Activated CD4-positive, alpha-beta T cell treated with anti-CD3 and anti-CD28 coated beads for 36 hours (primary cell): ENCODE results near the gene MSANTD2. TPM values are rescaled to one million over a fixed set of nuclear protein-coding genes. Genes with fewer than 3 reads are reported as not detected.

Experiments
- ATAC-seq: fragments of 200-7000 bp; cut with Tn5 transposase; one replicate; pipeline ENCODE4 v1.10.0; 2021; ENCODE audit warnings: mild to moderate bottlenecking, moderate library complexity
- CTCF ChIA-PET: fragments of 350-600 bp; sonication (Branson Sonifier 250); formaldehyde crosslinking; loops from one replicate; lab custom pipeline; 2021; ENCODE audit warnings: antibody characterized with exemption; lab: Charles Lee
- POLR2A ChIA-PET: fragments of 350-600 bp; sonication (Branson Sonifier 250); formaldehyde crosslinking; loops from one replicate; lab custom pipeline; 2021; ENCODE audit warnings: antibody characterized with exemption, inconsistent platforms; lab: Charles Lee
- DNase-seq: peaks from one replicate; pipeline ENCODE4 v3.0.0-alpha.2; 2020
- H3K27ac Mint-ChIP-seq: one replicate; pipeline ENCODE4 v1.8.0; 2021; ENCODE audit warnings: mixed read lengths
- H3K27me3 Mint-ChIP-seq: one replicate; pipeline ENCODE4 v1.8.0; 2021; ENCODE audit warnings: mixed read lengths
- H3K36me3 Mint-ChIP-seq: one replicate; pipeline ENCODE4 v1.8.0; 2021; ENCODE audit warnings: low read depth, mixed read lengths
- H3K4me1 Mint-ChIP-seq: one replicate; pipeline ENCODE4 v1.8.0; 2021; ENCODE audit warnings: mixed read lengths
- H3K4me3 Mint-ChIP-seq: one replicate; pipeline ENCODE4 v1.8.0; 2021; ENCODE audit warnings: mild to moderate bottlenecking, moderate library complexity, mixed read lengths
- H3K9me3 Mint-ChIP-seq: one replicate; pipeline ENCODE4 v1.8.0; 2021; ENCODE audit warnings: low read depth, mixed read lengths
- intact Hi-C, 2 experiments: fragments of 100-400 bp; cut with DNase I in 1 of 2; cut with micrococcal nuclease in 1 of 2; formaldehyde crosslinking; loops; one replicate each; pipeline versions ENCODE4 v1.14.2 to v1.15.1; 2022 to 2024; cut with DNase I, micrococcal nuclease
- total RNA-seq, 2 experiments: library from RNA; stranded (reverse); gene quantifications; one replicate each; pipeline ENCODE4 v1.2.3, GENCODE V29; 2021

MSANTD2 gene
- total RNA-seq, 2 experiments from 2014 or later: 6.9 to 8.6 TPM

- H3K4me3 Mint-ChIP-seq: no peak overlapping the region
- ChIA-PET CTCF (interaction anchor here (0.5 to 3.8 kb wide), 5 partner anchors 9 to 140 kb away, joined by 3 to 20 read pairs (median 3); no protein-coding TSS in a partner anchor), POLR2A (no interaction called here)
- H3K4me1 Mint-ChIP-seq: peaks cover 9% of the 10 kb centered on the region
- DNase-seq: no peak
- no peak overlapping the region for H3K27ac Mint-ChIP-seq
- intact Hi-C loops: no loop called here
- no peaks in the 10 kb centered on the region for H3K36me3 Mint-ChIP-seq
- ATAC-seq: no peak
- H3K9me3 Mint-ChIP-seq: no peaks in the 10 kb centered on the region
- H3K27me3 Mint-ChIP-seq: peaks cover 2% of the 10 kb centered on the region
These were observed 62.4 kb downstream of the MSANTD2 start for GRCh38 chr11:124737638-124738305.

DNA sequence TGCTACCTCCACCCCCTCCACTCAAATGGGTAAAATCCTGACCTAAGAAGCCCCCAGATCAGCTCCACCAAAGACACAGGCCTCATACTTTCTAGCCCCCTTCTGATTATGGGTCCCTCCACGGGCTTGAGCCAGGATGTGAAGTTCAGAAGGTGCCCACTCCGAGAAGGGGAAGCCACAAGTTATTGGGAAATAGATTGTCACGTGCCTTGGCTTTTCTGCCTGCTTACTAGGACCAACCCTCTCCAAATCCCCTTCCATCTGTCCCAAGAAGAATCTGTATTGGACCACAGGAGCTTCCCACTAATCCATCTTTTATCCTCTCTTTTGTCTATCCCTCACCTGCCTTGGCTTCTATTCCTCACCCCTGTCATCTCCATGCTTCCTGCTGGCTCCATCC lies 63.5 kb downstream of the MSANTD2 start:
- intact Hi-C loops: no loop called here
- Mint-ChIP-seq H3K27me3 (no peaks in the 10 kb centered on the region), H3K9me3 (no peaks in the 10 kb centered on the region), H3K4me1 (peaks cover 9% of the 10 kb centered on the region), H3K27ac (no peak overlapping the region), H3K4me3 (no peak overlapping the region), H3K36me3 (no peaks in the 10 kb centered on the region)
- ATAC-seq (no peak), DNase-seq (no peak)
- ChIA-PET POLR2A (no interaction called here), CTCF (interaction anchor here (0.6 to 1.5 kb wide), 2 partner anchors 100 to 250 kb away, joined by 3 read pairs; no protein-coding TSS in a partner anchor)

- no peaks in the 10 kb centered on the region for H3K4me1 Mint-ChIP-seq
- intact Hi-C loops: no loop called here
- no peaks in the 10 kb centered on the region for H3K9me3 Mint-ChIP-seq
- ChIA-PET POLR2A (no interaction called here), CTCF (interaction anchor here (1.0 to 2.5 kb wide), 5 partner anchors 9 to 63 kb away, joined by 4 to 9 read pairs (median 5); no protein-coding TSS in a partner anchor)
- DNase-seq (no peak), ATAC-seq (no peak)
- no peak overlapping the region for H3K27ac Mint-ChIP-seq
- H3K4me3 Mint-ChIP-seq: no peak overlapping the region
- no peaks in the 10 kb centered on the region for H3K36me3 Mint-ChIP-seq
- H3K27me3 Mint-ChIP-seq: no peaks in the 10 kb centered on the region
These were observed 68.0 kb downstream of the MSANTD2 start for GRCh38 chr11:124732230-124732629.

DNA sequence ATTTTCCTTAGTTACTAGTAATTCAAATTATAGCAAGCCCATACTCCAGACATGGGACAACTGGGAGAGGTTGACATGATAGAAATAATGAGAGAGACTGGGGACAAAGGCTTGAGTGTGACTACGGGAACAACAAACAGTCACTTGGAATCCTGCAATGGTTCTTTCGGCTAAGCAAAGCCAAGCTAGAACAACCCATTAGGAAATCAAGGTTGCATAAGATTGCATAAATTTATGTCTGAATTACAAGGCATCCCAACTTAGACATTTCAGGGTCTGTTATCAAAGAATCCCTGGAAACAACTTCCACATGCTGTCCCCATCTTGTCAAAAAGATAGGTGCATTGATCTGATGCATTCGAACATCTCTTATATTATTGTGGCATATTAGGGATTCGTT lies 70.6 kb downstream of the MSANTD2 start:
- H3K27ac Mint-ChIP-seq: no peak overlapping the region
- H3K9me3 Mint-ChIP-seq: no peaks in the 10 kb centered on the region
- H3K4me3 Mint-ChIP-seq: no peak overlapping the region
- H3K4me1 Mint-ChIP-seq: peaks cover 9% of the 10 kb centered on the region
- ATAC-seq (no peak), DNase-seq (no peak)
- intact Hi-C loops: no loop called here
- no peaks in the 10 kb centered on the region for H3K36me3 Mint-ChIP-seq
- CTCF ChIA-PET: interaction anchor here (0.8 to 2.0 kb wide), 2 partner anchors 17 to 52 kb away, joined by 3 to 5 read pairs; no protein-coding TSS in a partner anchor
- POLR2A ChIA-PET: no interaction called here
- peaks cover 5% of the 10 kb centered on the region for H3K27me3 Mint-ChIP-seq

- no peak for ATAC-seq
- no peaks in the 10 kb centered on the region for H3K9me3 Mint-ChIP-seq
These were observed 72.1 kb downstream of the MSANTD2 start for GRCh38 chr11:124728134-124728533.

DNA sequence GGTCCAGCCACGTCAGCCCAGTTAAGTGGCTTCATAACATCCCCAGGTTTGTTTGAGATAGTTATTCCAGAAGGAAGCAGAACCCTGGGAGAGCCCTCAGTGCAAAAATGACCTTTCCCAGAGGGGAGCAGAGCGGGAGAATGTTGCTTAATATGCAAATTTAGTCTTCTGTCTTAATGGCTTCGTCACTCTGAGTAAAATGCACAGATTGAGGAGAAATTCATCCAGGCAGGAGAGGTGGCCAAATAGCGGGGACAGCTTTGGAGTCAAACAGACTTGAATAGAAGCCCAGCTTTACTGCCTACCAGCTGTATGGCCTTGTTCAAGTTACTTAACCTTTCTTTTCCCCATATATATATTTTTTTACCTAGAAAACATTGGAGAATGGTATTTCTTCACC lies 72.7 kb downstream of the MSANTD2 start:
- H3K27ac Mint-ChIP-seq: no peak overlapping the region
- H3K27me3 Mint-ChIP-seq: peaks cover 12% of the 10 kb centered on the region
- ChIA-PET CTCF (interaction anchor here (1.5 kb wide), 1 partner anchor 28 kb away, joined by 4 read pairs; no protein-coding TSS in a partner anchor), POLR2A (no interaction called here)
- ATAC-seq (no peak), DNase-seq (no peak)
- H3K4me1 Mint-ChIP-seq: peaks cover 13% of the 10 kb centered on the region
- H3K9me3 Mint-ChIP-seq: no peaks in the 10 kb centered on the region
- H3K36me3 Mint-ChIP-seq: no peaks in the 10 kb centered on the region
- intact Hi-C loops: no loop called here
- H3K4me3 Mint-ChIP-seq: no peak overlapping the region

More at GRCh38 chr11:124728134-124728533, 72.1 kb downstream of the MSANTD2 start:
- Mint-ChIP-seq H3K4me1 (peaks cover 9% of the 10 kb centered on the region), H3K4me3 (no peak overlapping the region), H3K27me3 (peaks cover 5% of the 10 kb centered on the region), H3K27ac (no peak overlapping the region), H3K36me3 (no peaks in the 10 kb centered on the region)
- DNase-seq: no peak
- CTCF ChIA-PET: interaction anchor here (1.5 kb wide), 1 partner anchor 27 kb away, joined by 4 read pairs; no protein-coding TSS in a partner anchor
- intact Hi-C loops: no loop called here
- POLR2A ChIA-PET: no interaction called here

- POLR2A ChIA-PET: no interaction called here
- Mint-ChIP-seq H3K4me1 (peaks cover 13% of the 10 kb centered on the region), H3K27ac (no peak overlapping the region), H3K4me3 (no peak overlapping the region), H3K36me3 (no peaks in the 10 kb centered on the region), H3K9me3 (no peaks in the 10 kb centered on the region), H3K27me3 (peaks cover 12% of the 10 kb centered on the region)
- ATAC-seq (no peak), DNase-seq (no peak)
- CTCF ChIA-PET: no interaction called here
- intact Hi-C loops: no loop called here
These were observed 74.5 kb downstream of the MSANTD2 start for GRCh38 chr11:124725719-124726105.

GRCh38 chr11:124724979-124725718 lies 75.1 kb downstream of the MSANTD2 start:
- no peaks in the 10 kb centered on the region for H3K36me3 Mint-ChIP-seq
- no peaks in the 10 kb centered on the region for H3K9me3 Mint-ChIP-seq
- ATAC-seq (no peak), DNase-seq (no peak)
- peaks cover 13% of the 10 kb centered on the region for H3K4me1 Mint-ChIP-seq
- POLR2A ChIA-PET: no interaction called here
- no peak overlapping the region for H3K4me3 Mint-ChIP-seq
- no peak overlapping the region for H3K27ac Mint-ChIP-seq
- intact Hi-C loops: no loop called here
- CTCF ChIA-PET: interaction anchor here (0.7 to 1.0 kb wide), 2 partner anchors 31 to 46 kb away, joined by 3 read pairs; no protein-coding TSS in a partner anchor
- H3K27me3 Mint-ChIP-seq: peaks cover 12% of the 10 kb centered on the region

DNA sequence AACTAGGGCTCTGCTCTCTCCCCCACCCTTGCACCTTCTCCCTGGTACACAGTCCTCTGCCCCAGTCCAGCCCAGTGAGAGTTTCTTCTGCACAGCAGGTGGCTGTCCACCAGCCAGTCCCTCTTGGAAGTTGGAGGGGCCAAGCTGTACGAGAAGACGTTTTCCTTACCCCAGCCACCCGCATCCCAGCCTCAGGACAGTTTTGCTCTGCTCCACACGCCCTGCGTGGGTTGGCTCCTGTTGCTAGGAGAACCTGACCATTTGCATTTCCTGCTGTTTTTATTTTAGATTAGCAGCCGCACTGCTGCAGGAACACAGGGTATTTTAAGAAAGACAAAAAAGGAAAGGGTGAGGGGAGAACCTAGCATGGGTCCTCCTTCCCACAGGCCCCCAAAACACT lies 78.0 kb downstream of the MSANTD2 start:
- intact Hi-C loops: no loop called here
- Mint-ChIP-seq H3K27ac (no peak overlapping the region), H3K4me1 (peaks cover 23% of the 10 kb centered on the region), H3K27me3 (peaks cover 21% of the 10 kb centered on the region), H3K36me3 (no peaks in the 10 kb centered on the region), H3K4me3 (no peak overlapping the region), H3K9me3 (no peaks in the 10 kb centered on the region)
- CTCF ChIA-PET: no interaction called here
- DNase-seq (no peak), ATAC-seq (no peak)
- POLR2A ChIA-PET: no interaction called here

DNA sequence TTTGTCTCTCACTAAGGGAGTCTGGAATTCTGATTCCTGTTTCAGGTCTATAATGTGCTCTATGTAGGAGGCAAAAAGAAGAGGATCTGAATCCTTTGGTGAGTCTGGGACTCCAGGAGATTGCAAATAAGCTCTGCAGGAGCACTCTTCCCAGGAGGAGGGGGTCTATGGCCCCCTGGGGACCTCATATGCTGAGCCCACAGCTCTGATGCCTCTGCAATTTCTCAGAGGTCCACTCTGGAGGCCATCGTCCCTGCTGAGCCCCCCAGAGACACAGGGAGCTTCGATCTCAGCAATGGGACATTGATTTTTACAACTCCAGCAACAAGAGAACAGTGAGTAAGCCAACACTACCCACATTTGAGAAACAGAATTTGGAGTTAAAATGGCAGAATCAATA lies 80.7 kb downstream of the MSANTD2 start:
- no peak for ATAC-seq
- H3K27me3 Mint-ChIP-seq: peaks cover 30% of the 10 kb centered on the region
- H3K27ac Mint-ChIP-seq: no peak overlapping the region
- H3K36me3 Mint-ChIP-seq: peaks cover 2% of the 10 kb centered on the region
- DNase-seq: no peak
- H3K4me1 Mint-ChIP-seq: peaks cover 13% of the 10 kb centered on the region
- H3K4me3 Mint-ChIP-seq: no peak overlapping the region
- ChIA-PET CTCF (interaction anchor here (1.2 to 1.6 kb wide), 2 partner anchors 22 to 146 kb away, joined by 3 to 4 read pairs; partner anchors contain the start of gene ROBO3), POLR2A (no interaction called here)
- no peaks in the 10 kb centered on the region for H3K9me3 Mint-ChIP-seq
- intact Hi-C loops: no loop called here

DNA sequence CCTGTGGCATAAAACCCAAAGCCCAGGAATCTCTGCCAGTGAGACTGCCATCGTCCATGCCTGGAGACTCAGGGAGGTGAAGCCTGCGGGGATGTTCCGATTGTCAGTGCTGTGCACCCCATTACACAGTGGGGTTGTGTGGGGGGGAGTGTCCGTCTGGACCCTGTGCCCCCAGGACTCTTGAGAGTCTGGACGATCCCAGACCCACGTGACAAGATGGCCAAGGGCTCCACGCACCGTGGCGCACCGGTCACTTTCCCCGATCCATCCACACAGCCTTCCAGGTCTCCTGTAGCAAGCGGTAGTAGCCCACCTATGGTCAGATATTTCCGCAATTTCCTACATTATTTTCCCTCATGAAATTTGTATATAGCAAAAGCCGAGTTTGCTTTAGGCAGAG lies 81.4 kb downstream of the MSANTD2 start:
- Mint-ChIP-seq H3K9me3 (no peaks in the 10 kb centered on the region), H3K27me3 (peaks cover 32% of the 10 kb centered on the region), H3K36me3 (peaks cover 2% of the 10 kb centered on the region), H3K27ac (no peak overlapping the region), H3K4me3 (no peak overlapping the region), H3K4me1 (peaks cover 13% of the 10 kb centered on the region)
- ATAC-seq (no peak), DNase-seq (no peak)
- CTCF ChIA-PET: no interaction called here
- intact Hi-C loops: no loop called here
- POLR2A ChIA-PET: no interaction called here
